GM19324 (cell line): ENCODE results near the gene TEX30.

Experiments used
- ATAC-seq: cut with Tn5 transposase; IDR thresholded peaks from one replicate; pipeline ENCODE4 v1.9.1; 2021; ENCODE audit warnings: mild to moderate bottlenecking, moderate library complexity; ENCODE audit not compliant: unreplicated experiment, low FRiP score

Gene TEX30

GRCh38 chr13:102773441-102774213, at the start of gene TEX30:
TEX30 (minus strand) TSS chr13:102773786; CDS start chr13:102770026, 3,760 bp downstream.
- ATAC-seq = peak; percentile 98

GRCh38 chr13:102817907-102818306, 44.3 kb upstream of the TEX30 start:
- no peak for ATAC-seq

GRCh38 chr13:102817241-102817640, 43.7 kb upstream of the TEX30 start:
- no peak for ATAC-seq

GRCh38 chr13:102816708-102817107, 43.1 kb upstream of the TEX30 start:
- no peak for ATAC-seq

GRCh38 chr13:102815788-102816187, 42.2 kb upstream of the TEX30 start:
- no peak for ATAC-seq

GRCh38 chr13:102814793-102815192, 41.2 kb upstream of the TEX30 start:
- ATAC-seq = no peak

GRCh38 chr13:102814025-102814607, 40.5 kb upstream of the TEX30 start:
- peak; percentile 71 for ATAC-seq

- ATAC-seq = no peak
Measured at GRCh38 chr13:102812611-102813287, 39.2 kb upstream of the TEX30 start.

GRCh38 chr13:102807699-102808098, 34.1 kb upstream of the TEX30 start:
- ATAC-seq = no peak

GRCh38 chr13:102805680-102806079, 32.1 kb upstream of the TEX30 start:
- no peak for ATAC-seq

GRCh38 chr13:102800145-102801041, 26.8 kb upstream of the TEX30 start:
- ATAC-seq = peak; percentile 91

- peak; percentile 13 for ATAC-seq
Measured at GRCh38 chr13:102799426-102800144, 26.0 kb upstream of the TEX30 start.

GRCh38 chr13:102798581-102799425, 25.2 kb upstream of the TEX30 start, which contains the start of the genes BIVM and POGLUT2:
BIVM (plus strand) TSS chr13:102799119; CDS start chr13:102807268, 8,149 bp downstream.
POGLUT2 (minus strand) TSS chr13:102798976; CDS start chr13:102798670, 306 bp downstream.
- peak; percentile 80 for ATAC-seq

GRCh38 chr13:102793611-102794355, 20.2 kb upstream of the TEX30 start:
- no peak for ATAC-seq

GRCh38 chr13:102792396-102792795, 18.8 kb upstream of the TEX30 start:
- ATAC-seq = no peak

GRCh38 chr13:102788683-102789082, 15.1 kb upstream of the TEX30 start:
- ATAC-seq = no peak

GRCh38 chr13:102784483-102784882, 10.9 kb upstream of the TEX30 start:
- ATAC-seq = no peak

- ATAC-seq = no peak
Measured at GRCh38 chr13:102781591-102781990, 8.0 kb upstream of the TEX30 start.
